ENCODE measurements around the gene RPRD1A. TPM values are rescaled to one million over a fixed set of nuclear protein-coding genes. Genes with fewer than 3 reads are reported as not detected.
"Not testable (repeated sequence)": the region's sequence is repeated elsewhere in the genome, so short reads cannot be mapped to it uniquely, and the experiment has no call there.

Gene RPRD1A
- total RNA-seq, 1 donor from 2014 or later, result 16.7 TPM

- no peak for ATAC-seq
These were observed 11.6 kb upstream of the RPRD1A start for GRCh38 chr18:36078751-36079529.

DNA sequence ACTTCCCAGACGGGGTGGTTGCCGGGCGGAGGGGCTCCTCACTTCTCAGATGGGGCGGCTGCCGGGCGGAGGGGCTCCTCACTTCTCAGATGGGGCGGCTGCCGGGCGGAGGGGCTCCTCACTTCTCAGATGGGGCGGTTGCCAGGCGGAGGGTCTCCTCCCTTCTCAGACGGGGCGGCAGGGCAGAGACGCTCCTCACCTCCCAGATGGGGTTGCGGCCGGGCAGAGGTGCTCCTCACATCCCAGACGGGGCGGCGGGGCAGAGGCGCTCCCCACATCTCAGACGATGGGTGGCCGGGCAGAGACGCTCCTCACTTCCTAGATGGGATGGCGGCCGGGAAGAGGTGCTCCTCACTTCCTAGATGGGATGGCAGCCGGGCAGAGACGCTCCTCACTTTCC is 10.4 kb upstream of the RPRD1A start:
- not testable (repeated sequence) for ATAC-seq; DNase-seq (ENCODE audit: low spot score)

More at GRCh38 chr18:36078751-36079529, 11.6 kb upstream of the RPRD1A start:
- no peak for DNase-seq (ENCODE audit: low spot score)

DNA sequence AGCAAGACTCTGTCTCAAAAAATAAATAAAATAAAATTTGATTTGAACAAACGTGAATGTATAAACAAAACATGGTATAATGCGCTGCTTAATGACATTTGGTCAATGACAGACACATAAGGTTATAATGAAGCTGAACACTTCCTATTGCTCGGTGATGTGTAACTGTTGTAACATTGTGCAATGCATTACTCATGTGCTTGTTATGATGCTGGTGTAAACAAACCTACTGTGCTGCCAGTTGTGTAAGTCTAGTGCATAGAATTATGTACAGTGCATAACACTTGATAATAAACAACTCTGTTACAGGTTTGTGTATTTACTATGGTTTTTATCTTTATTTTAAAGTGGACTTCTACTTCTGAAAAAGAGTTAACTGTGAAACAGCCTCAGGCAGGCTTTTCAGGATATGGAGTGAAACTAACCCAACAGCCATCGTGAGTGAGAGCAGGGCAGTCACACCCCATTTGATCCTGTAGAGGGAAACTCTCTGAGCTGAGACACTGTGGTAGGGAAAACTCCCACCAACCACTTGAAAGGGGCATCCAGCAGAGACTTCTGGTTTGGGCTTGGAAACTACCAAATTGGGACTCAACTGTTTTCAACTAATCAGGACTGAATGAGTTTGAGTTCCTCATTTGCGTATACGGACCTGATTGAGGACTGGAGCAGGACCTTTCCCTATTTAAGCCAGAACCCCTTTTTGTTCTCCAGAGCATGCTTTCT is 8.7 kb upstream of the RPRD1A start:
- DNase-seq (ENCODE audit: low spot score), result no peak

DNA sequence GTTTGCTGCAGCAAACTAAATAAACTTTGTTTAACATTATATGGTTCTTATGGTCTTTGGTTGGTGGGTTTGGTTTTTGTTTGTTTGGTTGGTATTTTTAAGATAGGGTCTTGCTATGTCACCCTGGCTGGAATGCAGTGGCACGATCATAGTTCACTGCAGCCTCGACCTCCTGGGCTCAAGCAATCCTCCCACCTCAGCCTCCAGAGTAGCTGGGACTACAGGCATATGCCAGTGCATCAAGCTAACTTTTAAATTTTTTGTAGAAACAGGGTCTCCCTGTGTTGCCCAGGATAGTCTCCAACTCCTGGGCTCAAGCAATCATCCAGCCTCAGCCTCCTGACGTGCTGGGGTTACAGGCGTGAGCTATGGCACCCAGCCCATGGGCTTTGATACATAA is 7.1 kb upstream of the RPRD1A start:
- ATAC-seq, result no peak
- DNase-seq (ENCODE audit: low spot score), result no peak

More for the DNA sequence above, 8.7 kb upstream of the RPRD1A start:
- ATAC-seq, result no peak

- no peak for ATAC-seq
- no peak for DNase-seq (ENCODE audit: low spot score)
These were observed 6.3 kb upstream of the RPRD1A start for GRCh38 chr18:36073676-36074075.

DNA sequence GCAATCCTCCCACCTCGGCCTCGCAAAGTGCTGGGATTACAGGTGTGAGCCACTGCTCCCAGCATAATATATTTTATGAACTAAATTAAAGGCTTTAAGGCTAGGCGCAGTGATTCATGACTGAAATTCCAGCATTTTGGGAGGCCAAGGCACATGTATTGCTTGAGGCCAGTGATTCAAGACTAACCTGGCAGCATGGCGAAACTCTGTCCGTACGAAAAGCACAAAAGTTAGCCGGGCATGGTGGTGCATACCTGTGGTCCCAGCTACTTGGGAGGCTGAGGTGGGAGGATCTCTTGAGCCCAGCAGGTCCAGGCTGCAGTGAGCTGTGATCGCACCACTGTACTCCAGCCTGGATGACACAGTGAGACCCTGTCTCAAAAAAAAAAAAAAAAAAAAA is 5.0 kb upstream of the RPRD1A start:
- not testable (repeated sequence) for ATAC-seq; DNase-seq (ENCODE audit: low spot score)

GRCh38 chr18:36066686-36067054 is 689 bp downstream of the RPRD1A start:
- DNase-seq (ENCODE audit: low spot score) (no peak), ATAC-seq (peak; percentile 2)

DNA sequence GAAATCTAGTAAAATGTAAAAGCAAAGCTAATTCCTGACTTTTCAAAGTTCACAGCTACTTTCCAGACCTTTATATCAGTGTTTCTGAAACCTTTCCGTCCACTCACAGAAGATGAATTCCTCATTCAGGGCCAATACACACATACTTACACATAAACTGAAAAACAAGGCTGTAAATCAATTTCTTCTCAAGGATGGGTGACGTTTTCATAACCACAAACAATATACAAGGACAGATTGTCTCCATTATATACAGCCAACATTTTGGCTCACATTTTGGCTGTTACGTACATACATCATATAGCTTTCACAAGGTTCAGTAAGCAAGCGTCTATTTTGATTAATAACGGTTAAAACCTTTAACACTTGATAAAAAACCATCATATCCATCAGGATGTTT is 1.4 kb downstream of the RPRD1A start:
- ATAC-seq (no peak), DNase-seq (ENCODE audit: low spot score) (no peak)

- ATAC-seq; DNase-seq (ENCODE audit: low spot score): not testable (repeated sequence)
These were observed 2.6 kb downstream of the RPRD1A start for GRCh38 chr18:36064809-36065079.

- ATAC-seq (no peak), DNase-seq (ENCODE audit: low spot score) (no peak)
These were observed 3.1 kb downstream of the RPRD1A start for GRCh38 chr18:36064027-36064808.

- DNase-seq (ENCODE audit: low spot score), result no peak
- ATAC-seq, result no peak
These were observed 8.7 kb downstream of the RPRD1A start for GRCh38 chr18:36058674-36059073.

DNA sequence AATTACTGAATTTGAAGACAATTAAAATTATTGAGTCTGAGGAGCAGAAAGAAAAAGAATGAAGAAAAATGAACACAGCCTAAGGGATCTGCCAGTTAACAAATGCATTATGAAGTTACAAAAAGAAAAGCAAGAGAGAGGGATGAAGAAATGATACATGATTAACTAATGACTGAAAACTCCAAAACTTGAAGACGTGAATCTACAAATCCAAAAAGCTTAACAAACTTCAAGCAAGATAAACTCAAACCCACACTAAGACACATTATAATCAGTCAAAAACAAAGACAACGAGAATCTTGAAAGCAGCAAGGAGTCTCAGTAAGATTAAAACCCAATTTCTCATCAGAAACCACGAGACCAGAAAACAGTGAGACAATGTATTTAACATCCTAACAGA is 15.6 kb downstream of the RPRD1A start:
- ATAC-seq (no peak), DNase-seq (ENCODE audit: low spot score) (no peak)

DNA sequence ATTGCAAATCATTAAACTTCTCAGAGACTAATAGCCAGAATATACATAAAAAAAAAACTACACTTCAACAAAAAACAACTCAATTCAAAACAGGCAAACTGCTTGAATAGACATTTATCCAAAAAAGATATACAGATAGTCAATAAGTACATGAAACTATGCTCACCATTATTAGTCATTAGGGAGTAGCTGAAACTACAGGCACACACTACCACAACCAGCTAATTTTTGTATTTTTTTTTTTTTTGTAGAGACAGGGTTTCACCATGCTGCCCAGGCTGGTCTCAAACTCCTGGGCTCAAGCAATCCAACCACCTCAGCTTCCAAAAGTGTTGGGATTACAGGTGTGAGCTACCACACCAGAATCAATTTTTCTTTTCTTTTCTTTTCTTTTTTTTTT is 16.9 kb downstream of the RPRD1A start:
- ATAC-seq (no peak), DNase-seq (ENCODE audit: low spot score) (no peak)

GRCh38 chr18:36047521-36047920 is 19.8 kb downstream of the RPRD1A start:
- ATAC-seq, result no peak
- DNase-seq (ENCODE audit: low spot score), result no peak

GRCh38 chr18:36046898-36047297 is 20.5 kb downstream of the RPRD1A start:
- DNase-seq (ENCODE audit: low spot score), result no peak
- ATAC-seq, result no peak

- ATAC-seq (no peak), DNase-seq (ENCODE audit: low spot score) (no peak)
These were observed 21.9 kb downstream of the RPRD1A start for GRCh38 chr18:36045241-36045991.

- ATAC-seq, result no peak
- DNase-seq (ENCODE audit: low spot score), result no peak
These were observed 24.2 kb downstream of the RPRD1A start for GRCh38 chr18:36043153-36043552.

DNA sequence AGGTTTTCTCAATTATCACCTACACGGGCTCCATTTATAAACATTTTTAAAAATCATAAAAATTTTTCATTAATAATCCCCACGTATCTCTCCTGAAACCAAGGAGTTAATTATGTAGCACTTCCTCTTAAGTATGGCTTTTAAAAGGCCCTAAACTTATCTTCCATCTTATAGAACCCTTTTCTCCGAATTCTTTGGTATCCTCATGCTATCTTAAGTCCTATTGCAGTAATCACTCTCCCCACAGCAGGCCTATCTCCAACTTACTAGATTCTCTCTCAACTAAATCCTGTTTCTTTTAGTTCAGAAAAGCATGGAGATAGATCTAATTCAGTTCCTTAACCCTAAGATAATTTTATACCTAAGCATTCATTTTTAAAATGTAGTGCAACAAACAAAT is 26.2 kb downstream of the RPRD1A start:
- ATAC-seq, result no peak
- DNase-seq (ENCODE audit: low spot score), result no peak

- no peak for ATAC-seq
- DNase-seq (ENCODE audit: low spot score), result no peak
These were observed 29.2 kb downstream of the RPRD1A start for GRCh38 chr18:36038102-36038663.

GRCh38 chr18:36035253-36035652 is 32.1 kb downstream of the RPRD1A start:
- DNase-seq (ENCODE audit: low spot score) (no peak), ATAC-seq (no peak)
